ENCODE measurements around the gene PDZD2.

- TF ChIP-seq CTCF (IDR thresholded peaks at IDR 0.05), result peak; percentile 38 to 66
- TF ChIP-seq POLR2AphosphoS5 (IDR thresholded peaks at IDR 0.05), result no peak
- TF ChIP-seq EP300 (IDR thresholded peaks at IDR 0.05), result no peak
Measured at GRCh38 chr5:32092938-32093812, 454.2 kb downstream of the PDZD2 start.

Measured in suprapubic skin (tissue), 4 donors.